Neural cell (in vitro differentiated cells): ENCODE data around the gene ZNF841. TPM values are rescaled to one million over a fixed set of nuclear protein-coding genes. Genes with fewer than 3 reads are reported as not detected.
A peak's percentile ranks its signal among the peaks of the same experiment; 100 is the strongest.

Experiments used
- H2AFZ ChIP-seq: fragments of 200-600, 300-800 bp; sonication (generic), shearing (Covaris generic); 2 replicates; pipeline ENCODE4 v1.6.0; 2014; ENCODE audit warnings: low read depth, mild to moderate bottlenecking, antibody characterized with exemption, low read length, moderate library complexity
- H3F3A ChIP-seq: fragments of 200-600 bp; shearing (Covaris generic); 2 replicates; pipeline ENCODE4 v1.6.1; 2016; ENCODE audit warnings: mild to moderate bottlenecking, moderate library complexity, mixed read lengths, antibody characterized with exemption, low read length; ENCODE audit not compliant: insufficient read depth, poor library complexity, severe bottlenecking
- H3K27ac ChIP-seq: fragments of 200-600, 300-800 bp; sonication (generic), shearing (Covaris generic); 2 replicates; pipeline ENCODE4 v1.5.1; 2014; ENCODE audit warnings: mild to moderate bottlenecking, low read length, moderate library complexity
- H3K27me3 ChIP-seq: fragments of 300-800, 200-600 bp; sonication (generic), shearing (Covaris generic); 2 replicates; pipeline ENCODE4 v1.6.0; 2014; ENCODE audit warnings: mild to moderate bottlenecking, low read depth, low read length, moderate library complexity; ENCODE audit not compliant: insufficient read depth
- H3K36me3 ChIP-seq: fragments of 300-800, 200-600 bp; sonication (generic), shearing (Covaris generic); 2 replicates; pipeline ENCODE4 v1.5.1; 2014; ENCODE audit warnings: mild to moderate bottlenecking, antibody characterized with exemption, low read length, moderate library complexity; ENCODE audit not compliant: insufficient read depth
- H3K4me2 ChIP-seq: fragments of 300-800, 200-600 bp; sonication (generic), shearing (Covaris generic); 2 replicates; pipeline ENCODE4 v1.6.0; 2014; ENCODE audit warnings: mild to moderate bottlenecking, low read length
- H3K4me3 ChIP-seq: fragments of 300-800, 200-600 bp; sonication (generic), shearing (Covaris generic); 2 replicates; pipeline ENCODE4 v1.5.1; 2014; ENCODE audit warnings: mild to moderate bottlenecking, low read length, moderate library complexity
- H3K79me2 ChIP-seq: fragments of 200-600 bp; shearing (Covaris generic); replicated peaks from 2 replicates; pipeline ENCODE4 v1.6.0; 2014; ENCODE audit warnings: mild to moderate bottlenecking, low read length, moderate library complexity; ENCODE audit not compliant: insufficient read depth
- H3K9ac ChIP-seq: fragments of 300-800, 200-600 bp; sonication (generic), shearing (Covaris generic); 2 replicates; pipeline ENCODE4 v1.6.1; 2016; ENCODE audit warnings: mild to moderate bottlenecking, low read length, mixed read lengths
- H3K9me2 ChIP-seq: fragments of 200-600 bp; shearing (Covaris generic); 2 replicates; pipeline ENCODE4 v1.6.1; 2016; ENCODE audit warnings: mild to moderate bottlenecking, low read length, mixed read lengths; ENCODE audit not compliant: insufficient read depth
- H3K9me3 ChIP-seq: fragments of 200-600, 300-800 bp; sonication (generic), shearing (Covaris generic); 2 replicates; pipeline ENCODE4 v1.6.1; 2016; ENCODE audit warnings: mild to moderate bottlenecking, mixed run types, low read length, moderate library complexity, mixed read lengths
- H4K20me1 ChIP-seq: fragments of 200-600 bp; shearing (Covaris generic); 2 replicates; pipeline ENCODE4 v1.6.1; 2016; ENCODE audit warnings: mild to moderate bottlenecking, mixed run types; ENCODE audit not compliant: insufficient read depth
- EP300 ChIP-seq: fragments of 450-650 bp; conservative IDR thresholded peaks from 2 replicates; pipeline ENCODE4 v1.6.1; 2014; ENCODE audit warnings: antibody characterized with exemption, mild to moderate bottlenecking, moderate library complexity; ENCODE audit not compliant: poor library complexity, severe bottlenecking
- EZH2 ChIP-seq: fragments of 200-600, 300-800 bp; shearing (Covaris generic), sonication (generic); IDR thresholded peaks from 2 replicates; pipeline ENCODE4 v1.6.1; 2014; ENCODE audit warnings: antibody characterized with exemption, low read length, borderline replicate concordance, mild to moderate bottlenecking; ENCODE audit not compliant: insufficient read depth, poor library complexity, severe bottlenecking
- MXI1 ChIP-seq: fragments of 450-650 bp; conservative IDR thresholded peaks from 2 replicates; pipeline ENCODE4 v1.6.1; 2014; ENCODE audit warnings: antibody characterized with exemption, mild to moderate bottlenecking; ENCODE audit not compliant: poor library complexity, severe bottlenecking
- POLR2AphosphoS5 ChIP-seq: IDR thresholded peaks from 2 replicates; pipeline ENCODE4 v1.6.1; 2012
- RAD21 ChIP-seq: fragments of 450-650 bp; conservative IDR thresholded peaks from 2 replicates; pipeline ENCODE4 v1.6.1; 2014; ENCODE audit warnings: antibody characterized with exemption, mild to moderate bottlenecking, moderate library complexity
- SMC3 ChIP-seq: fragments of 450-650 bp; conservative IDR thresholded peaks from 2 replicates; pipeline ENCODE4 v1.6.1; 2014; ENCODE audit warnings: antibody characterized with exemption, mild to moderate bottlenecking, moderate library complexity; ENCODE audit not compliant: poor library complexity
- TAF1 ChIP-seq: IDR thresholded peaks from 2 replicates; pipeline ENCODE4 v1.6.1; 2012; ENCODE audit warnings: low read depth
- polyA plus RNA-seq: library from polyadenylated mRNA; depleted of rRNA; stranded (reverse); fragments of >200 nt; gene quantifications from 2 replicates; pipeline ENCODE4 v1.2.3, GENCODE V29; 2014
- TF ChIP-seq, protein P1 (sequence below): IDR thresholded peaks from 2 replicates; pipeline ENCODE4 v1.6.1; 2012; ENCODE audit warnings: borderline replicate concordance
- TF ChIP-seq, protein P2 (sequence below): fragments of 450-650 bp; IDR thresholded peaks from 2 replicates; pipeline ENCODE4 v1.5.1; 2014; ENCODE audit warnings: antibody characterized with exemption, mild to moderate bottlenecking, moderate library complexity; ENCODE audit not compliant: poor library complexity, severe bottlenecking

The ZNF841 gene
- polyA plus RNA-seq, 1 donor from 2014 or later: 27.5 TPM

- H2AFZ ChIP-seq: no peak overlapping the region
- H3K9me3 ChIP-seq: peaks cover 3% of the 10 kb centered on the region
- H3K27me3 ChIP-seq: no peaks in the 10 kb centered on the region
- peak overlapping the region; percentile 89 for H3K4me3 ChIP-seq
- H3K9me2 ChIP-seq: no peaks in the 10 kb centered on the region
- H3K9ac ChIP-seq: peak overlapping the region; percentile 86
- peaks cover 20% of the 10 kb centered on the region for H3K79me2 ChIP-seq
- H3F3A ChIP-seq: no peaks in the 10 kb centered on the region
- H3K36me3 ChIP-seq: no peaks in the 10 kb centered on the region
- H3K27ac ChIP-seq: peak overlapping the region; percentile 94
- no peaks in the 10 kb centered on the region for H4K20me1 ChIP-seq
- TF ChIP-seq, protein P1, sequence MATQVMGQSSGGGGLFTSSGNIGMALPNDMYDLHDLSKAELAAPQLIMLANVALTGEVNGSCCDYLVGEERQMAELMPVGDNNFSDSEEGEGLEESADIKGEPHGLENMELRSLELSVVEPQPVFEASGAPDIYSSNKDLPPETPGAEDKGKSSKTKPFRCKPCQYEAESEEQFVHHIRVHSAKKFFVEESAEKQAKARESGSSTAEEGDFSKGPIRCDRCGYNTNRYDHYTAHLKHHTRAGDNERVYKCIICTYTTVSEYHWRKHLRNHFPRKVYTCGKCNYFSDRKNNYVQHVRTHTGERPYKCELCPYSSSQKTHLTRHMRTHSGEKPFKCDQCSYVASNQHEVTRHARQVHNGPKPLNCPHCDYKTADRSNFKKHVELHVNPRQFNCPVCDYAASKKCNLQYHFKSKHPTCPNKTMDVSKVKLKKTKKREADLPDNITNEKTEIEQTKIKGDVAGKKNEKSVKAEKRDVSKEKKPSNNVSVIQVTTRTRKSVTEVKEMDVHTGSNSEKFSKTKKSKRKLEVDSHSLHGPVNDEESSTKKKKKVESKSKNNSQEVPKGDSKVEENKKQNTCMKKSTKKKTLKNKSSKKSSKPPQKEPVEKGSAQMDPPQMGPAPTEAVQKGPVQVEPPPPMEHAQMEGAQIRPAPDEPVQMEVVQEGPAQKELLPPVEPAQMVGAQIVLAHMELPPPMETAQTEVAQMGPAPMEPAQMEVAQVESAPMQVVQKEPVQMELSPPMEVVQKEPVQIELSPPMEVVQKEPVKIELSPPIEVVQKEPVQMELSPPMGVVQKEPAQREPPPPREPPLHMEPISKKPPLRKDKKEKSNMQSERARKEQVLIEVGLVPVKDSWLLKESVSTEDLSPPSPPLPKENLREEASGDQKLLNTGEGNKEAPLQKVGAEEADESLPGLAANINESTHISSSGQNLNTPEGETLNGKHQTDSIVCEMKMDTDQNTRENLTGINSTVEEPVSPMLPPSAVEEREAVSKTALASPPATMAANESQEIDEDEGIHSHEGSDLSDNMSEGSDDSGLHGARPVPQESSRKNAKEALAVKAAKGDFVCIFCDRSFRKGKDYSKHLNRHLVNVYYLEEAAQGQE: no peak
- no peak for TF ChIP-seq TAF1
- no peak for TF ChIP-seq EZH2
- TF ChIP-seq POLR2AphosphoS5: no peak
- no peak for TF ChIP-seq SMC3
- no peak for TF ChIP-seq RAD21
- no peak for TF ChIP-seq MXI1
- TF ChIP-seq EP300: no peak
- TF ChIP-seq, protein P2, sequence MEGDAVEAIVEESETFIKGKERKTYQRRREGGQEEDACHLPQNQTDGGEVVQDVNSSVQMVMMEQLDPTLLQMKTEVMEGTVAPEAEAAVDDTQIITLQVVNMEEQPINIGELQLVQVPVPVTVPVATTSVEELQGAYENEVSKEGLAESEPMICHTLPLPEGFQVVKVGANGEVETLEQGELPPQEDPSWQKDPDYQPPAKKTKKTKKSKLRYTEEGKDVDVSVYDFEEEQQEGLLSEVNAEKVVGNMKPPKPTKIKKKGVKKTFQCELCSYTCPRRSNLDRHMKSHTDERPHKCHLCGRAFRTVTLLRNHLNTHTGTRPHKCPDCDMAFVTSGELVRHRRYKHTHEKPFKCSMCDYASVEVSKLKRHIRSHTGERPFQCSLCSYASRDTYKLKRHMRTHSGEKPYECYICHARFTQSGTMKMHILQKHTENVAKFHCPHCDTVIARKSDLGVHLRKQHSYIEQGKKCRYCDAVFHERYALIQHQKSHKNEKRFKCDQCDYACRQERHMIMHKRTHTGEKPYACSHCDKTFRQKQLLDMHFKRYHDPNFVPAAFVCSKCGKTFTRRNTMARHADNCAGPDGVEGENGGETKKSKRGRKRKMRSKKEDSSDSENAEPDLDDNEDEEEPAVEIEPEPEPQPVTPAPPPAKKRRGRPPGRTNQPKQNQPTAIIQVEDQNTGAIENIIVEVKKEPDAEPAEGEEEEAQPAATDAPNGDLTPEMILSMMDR: no peak
- H3K4me2 ChIP-seq: no peak overlapping the region
These were observed 44.6 kb upstream of the ZNF841 start for GRCh38 chr19:52140032-52140710.

DNA sequence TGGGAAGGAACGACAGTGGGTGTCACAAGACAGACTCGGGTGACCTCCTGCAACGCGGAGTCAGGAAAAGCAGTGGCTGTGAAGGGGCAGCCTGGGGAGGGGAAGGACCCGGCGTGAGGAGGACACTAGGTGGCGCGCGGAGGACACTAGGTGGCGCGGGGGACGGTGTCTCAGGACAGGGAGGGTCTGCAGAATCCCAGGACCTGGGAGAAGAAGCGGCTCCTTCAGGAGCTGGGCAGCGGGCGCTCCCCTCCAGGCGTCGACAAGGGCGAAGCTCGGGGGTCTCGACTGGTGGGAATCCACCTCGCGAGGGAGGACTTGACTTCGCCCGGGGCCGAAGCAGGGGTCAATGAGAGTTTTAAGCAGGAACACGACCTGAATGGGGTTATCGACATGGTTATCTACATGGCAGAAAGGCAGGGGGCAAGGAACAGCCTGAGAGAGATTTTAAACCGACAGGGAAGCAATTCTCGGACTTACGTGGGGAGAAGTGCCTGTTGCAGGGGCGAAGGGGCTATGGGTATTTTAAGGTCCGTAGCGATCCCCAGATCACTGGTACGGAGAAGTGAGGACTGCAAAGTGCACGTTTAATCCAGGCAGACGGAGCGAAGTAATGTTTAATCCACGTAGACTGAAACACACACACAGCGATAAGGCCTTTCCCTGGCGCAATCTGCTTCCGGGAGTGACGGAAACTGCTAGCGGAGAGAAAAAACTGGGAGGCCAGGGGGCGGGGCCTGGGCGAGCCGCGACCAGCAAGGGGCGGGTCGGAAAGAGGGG lies 43.9 kb upstream of the ZNF841 start, which contains the start of gene ZNF616:
ZNF616 (minus strand) TSS at position 687 of the 780 bp plus-strand sequence. CDS start 9,426 bp downstream, outside the sequence.
- Histone ChIP-seq H3K4me3 (peak within 1 kb of the TSS; percentile 89), H2AFZ (peak within 1 kb of the TSS; percentile 62), H3K9me2 (no peaks in the 10 kb centered on the region), H3K27me3 (no peaks in the 10 kb centered on the region), H3K9ac (peak within 1 kb of the TSS; percentile 86), H3K79me2 (peaks cover 24% of the 10 kb centered on the region), H3F3A (no peaks in the 10 kb centered on the region), H3K4me2 (peak within 1 kb of the TSS; percentile 52), H3K36me3 (peaks cover 4% of the 10 kb centered on the region), H3K27ac (peak within 1 kb of the TSS; percentile 94), H3K9me3 (peaks cover 9% of the 10 kb centered on the region), H4K20me1 (no peaks in the 10 kb centered on the region)
- TF ChIP-seq, protein P1: no peak
- TF ChIP-seq TAF1 (no peak), EZH2 (no peak), SMC3 (peak; percentile 74), EP300 (no peak), RAD21 (peak; percentile 70), POLR2AphosphoS5 (peak; percentile 94), MXI1 (peak; percentile 35)
- TF ChIP-seq, protein P2: peak; percentile 84
